ENCODE measurements around the gene MSRB1. TPM values are rescaled to one million over a fixed set of nuclear protein-coding genes. Genes with fewer than 3 reads are reported as not detected.

The MSRB1 gene
- total and polyA plus RNA-seq, 2 of the 8 experiments (the other 6 are each of a cell fraction or from before 2014, with no cell fraction given), result 28.2 to 51.4 TPM

- TF ChIP-seq GABPA (IDR thresholded peaks at IDR 0.05; ENCODE audit: borderline replicate concordance, insufficient read depth, low read length) (no peak), TCF12 (IDR thresholded peaks at IDR 0.05; ENCODE audit: low read depth, low read length) (no peak), CBX8 (IDR thresholded peaks at IDR 0.05; ENCODE audit: borderline replicate concordance, low read depth, low read length) (no peak), CEBPB (IDR thresholded peaks at IDR 0.05; ENCODE audit: low read depth, low read length) (no peak), SAP30 (IDR thresholded peaks at IDR 0.05; ENCODE audit: insufficient read depth, insufficient replicate concordance, low read length) (no peak), SP1 (IDR thresholded peaks at IDR 0.05; ENCODE audit: low read depth, low read length) (no peak), POLR2A (IDR thresholded peaks at IDR 0.05; ENCODE audit: control extremely low read depth in 1 of 2, low read depth in 2 of 2, low read length in 2 of 2) (no peak)
Measured at GRCh38 chr16:1890708-1891050, 52.3 kb downstream of the MSRB1 start (continued).

Measured in H1 (cell line).